ENCODE data around the gene OR13C4. TPM values are rescaled to one million over a fixed set of nuclear protein-coding genes. Genes with fewer than 3 reads are reported as not detected.

The OR13C4 gene
- total RNA-seq: not detected

GRCh38 chr9:104527109-104527508 is at the start of gene OR13C4:
Gene OR13C4, minus strand, starts transcription at chr9:104527209. Its CDS starts 0 bp downstream, at chr9:104527209.
- Histone ChIP-seq H3K27me3 (ENCODE audit: control insufficient read depth in 3 of 3, insufficient read depth in 3 of 3, low read length in 3 of 3) (no peaks in the 10 kb centered on the region), H3K36me3 (ENCODE audit: control insufficient read depth in 3 of 3, insufficient read depth in 3 of 3, low read length in 3 of 3) (no peaks in the 10 kb centered on the region), H3K4me1 (ENCODE audit: control insufficient read depth in 3 of 3, insufficient read depth in 3 of 3, low read length in 3 of 3) (no peaks in the 10 kb centered on the region), H3K9ac (ENCODE audit: low read depth in 1 of 3, low read length in 3 of 3) (no peak within 1 kb of the TSS), H3K9me3 (ENCODE audit: control insufficient read depth in 3 of 3, low read length in 3 of 3) (no peaks in the 10 kb centered on the region), H3K27ac (ENCODE audit: low read depth, low read length) (no peak within 1 kb of the TSS), H3K4me3 (ENCODE audit: low read length in 3 of 3) (no peak within 1 kb of the TSS)

GRCh38 chr9:104575456-104575855 is 48.4 kb upstream of the OR13C4 start:
- H3K9me3 ChIP-seq (ENCODE audit: control insufficient read depth in 3 of 3, low read length in 3 of 3): peaks cover 0 to 2% (median 0%) of the 10 kb centered on the region in 3 donors
- no peaks in the 10 kb centered on the region for H3K4me1 ChIP-seq (ENCODE audit: control insufficient read depth in 3 of 3, insufficient read depth in 3 of 3, low read length in 3 of 3)
- H3K36me3 ChIP-seq (ENCODE audit: control insufficient read depth in 3 of 3, insufficient read depth in 3 of 3, low read length in 3 of 3): no peaks in the 10 kb centered on the region
- no peak overlapping the region for H3K4me3 ChIP-seq (ENCODE audit: low read length in 3 of 3)
- no peak overlapping the region for H3K9ac ChIP-seq (ENCODE audit: low read depth in 1 of 3, low read length in 3 of 3)
- H3K27ac ChIP-seq (ENCODE audit: low read depth, low read length): no peak overlapping the region
- no peaks in the 10 kb centered on the region for H3K27me3 ChIP-seq (ENCODE audit: control insufficient read depth in 3 of 3, insufficient read depth in 3 of 3, low read length in 3 of 3)

- Histone ChIP-seq H3K27ac (ENCODE audit: low read depth, low read length) (no peak overlapping the region), H3K4me3 (ENCODE audit: low read length in 3 of 3) (no peak overlapping the region), H3K36me3 (ENCODE audit: control insufficient read depth in 3 of 3, insufficient read depth in 3 of 3, low read length in 3 of 3) (no peaks in the 10 kb centered on the region), H3K9ac (ENCODE audit: low read depth in 1 of 3, low read length in 3 of 3) (no peak overlapping the region), H3K27me3 (ENCODE audit: control insufficient read depth in 3 of 3, insufficient read depth in 3 of 3, low read length in 3 of 3) (no peaks in the 10 kb centered on the region), H3K4me1 (ENCODE audit: control insufficient read depth in 3 of 3, insufficient read depth in 3 of 3, low read length in 3 of 3) (no peaks in the 10 kb centered on the region), H3K9me3 (ENCODE audit: control insufficient read depth in 3 of 3, low read length in 3 of 3) (peaks cover 0 to 2% (median 0%) of the 10 kb centered on the region in 3 donors)
Observed at GRCh38 chr9:104572612-104573011, 45.6 kb upstream of the OR13C4 start.

- H3K27ac ChIP-seq (ENCODE audit: low read depth, low read length): no peak within 1 kb of the TSS
- H3K36me3 ChIP-seq (ENCODE audit: control insufficient read depth in 3 of 3, insufficient read depth in 3 of 3, low read length in 3 of 3): no peaks in the 10 kb centered on the region
- H3K4me1 ChIP-seq (ENCODE audit: control insufficient read depth in 3 of 3, insufficient read depth in 3 of 3, low read length in 3 of 3): no peaks in the 10 kb centered on the region
- no peak within 1 kb of the TSS for H3K4me3 ChIP-seq (ENCODE audit: low read length in 3 of 3)
- H3K9me3 ChIP-seq (ENCODE audit: control insufficient read depth in 3 of 3, low read length in 3 of 3): peaks cover 0 to 2% (median 0%) of the 10 kb centered on the region in 3 donors
- H3K27me3 ChIP-seq (ENCODE audit: control insufficient read depth in 3 of 3, insufficient read depth in 3 of 3, low read length in 3 of 3): no peaks in the 10 kb centered on the region
- H3K9ac ChIP-seq (ENCODE audit: low read depth in 1 of 3, low read length in 3 of 3): no peak within 1 kb of the TSS
Observed at GRCh38 chr9:104568868-104569267, 41.9 kb upstream of the OR13C4 start, which contains the start of gene OR13C8. Gene OR13C8, plus strand, starts transcription at chr9:104569168. Its CDS starts 0 bp downstream, at chr9:104569168.

- no peak overlapping the region for H3K9ac ChIP-seq (ENCODE audit: low read depth in 1 of 3, low read length in 3 of 3)
- no peaks in the 10 kb centered on the region for H3K27me3 ChIP-seq (ENCODE audit: control insufficient read depth in 3 of 3, insufficient read depth in 3 of 3, low read length in 3 of 3)
- no peak overlapping the region for H3K27ac ChIP-seq (ENCODE audit: low read depth, low read length)
- no peaks in the 10 kb centered on the region for H3K9me3 ChIP-seq (ENCODE audit: control insufficient read depth in 3 of 3, low read length in 3 of 3)
- no peaks in the 10 kb centered on the region for H3K36me3 ChIP-seq (ENCODE audit: control insufficient read depth in 3 of 3, insufficient read depth in 3 of 3, low read length in 3 of 3)
- H3K4me3 ChIP-seq (ENCODE audit: low read length in 3 of 3): no peak overlapping the region
- H3K4me1 ChIP-seq (ENCODE audit: control insufficient read depth in 3 of 3, insufficient read depth in 3 of 3, low read length in 3 of 3): no peaks in the 10 kb centered on the region
Observed at GRCh38 chr9:104564358-104564757, 37.3 kb upstream of the OR13C4 start.

- Histone ChIP-seq H3K36me3 (ENCODE audit: control insufficient read depth in 3 of 3, insufficient read depth in 3 of 3, low read length in 3 of 3) (no peaks in the 10 kb centered on the region), H3K9me3 (ENCODE audit: control insufficient read depth in 3 of 3, low read length in 3 of 3) (peaks cover 0 to 1% (median 0%) of the 10 kb centered on the region in 3 donors), H3K4me3 (ENCODE audit: low read length in 3 of 3) (no peak overlapping the region), H3K27me3 (ENCODE audit: control insufficient read depth in 3 of 3, insufficient read depth in 3 of 3, low read length in 3 of 3) (no peaks in the 10 kb centered on the region), H3K9ac (ENCODE audit: low read depth in 1 of 3, low read length in 3 of 3) (no peak overlapping the region), H3K27ac (ENCODE audit: low read depth, low read length) (no peak overlapping the region), H3K4me1 (ENCODE audit: control insufficient read depth in 3 of 3, insufficient read depth in 3 of 3, low read length in 3 of 3) (no peaks in the 10 kb centered on the region)
Observed at GRCh38 chr9:104556830-104557634, 30.0 kb upstream of the OR13C4 start.

- Histone ChIP-seq H3K36me3 (ENCODE audit: control insufficient read depth in 3 of 3, insufficient read depth in 3 of 3, low read length in 3 of 3) (no peaks in the 10 kb centered on the region), H3K9ac (ENCODE audit: low read depth in 1 of 3, low read length in 3 of 3) (no peak overlapping the region), H3K9me3 (ENCODE audit: control insufficient read depth in 3 of 3, low read length in 3 of 3) (peaks cover 0 to 1% (median 0%) of the 10 kb centered on the region in 3 donors), H3K4me1 (ENCODE audit: control insufficient read depth in 3 of 3, insufficient read depth in 3 of 3, low read length in 3 of 3) (no peaks in the 10 kb centered on the region), H3K4me3 (ENCODE audit: low read length in 3 of 3) (no peak overlapping the region), H3K27ac (ENCODE audit: low read depth, low read length) (no peak overlapping the region), H3K27me3 (ENCODE audit: control insufficient read depth in 3 of 3, insufficient read depth in 3 of 3, low read length in 3 of 3) (no peaks in the 10 kb centered on the region)
Observed at GRCh38 chr9:104555521-104555920, 28.5 kb upstream of the OR13C4 start.

- Histone ChIP-seq H3K4me3 (ENCODE audit: low read length in 3 of 3) (no peak overlapping the region), H3K9ac (ENCODE audit: low read depth in 1 of 3, low read length in 3 of 3) (no peak overlapping the region), H3K27ac (ENCODE audit: low read depth, low read length) (no peak overlapping the region), H3K4me1 (ENCODE audit: control insufficient read depth in 3 of 3, insufficient read depth in 3 of 3, low read length in 3 of 3) (no peaks in the 10 kb centered on the region), H3K27me3 (ENCODE audit: control insufficient read depth in 3 of 3, insufficient read depth in 3 of 3, low read length in 3 of 3) (no peaks in the 10 kb centered on the region), H3K36me3 (ENCODE audit: control insufficient read depth in 3 of 3, insufficient read depth in 3 of 3, low read length in 3 of 3) (no peaks in the 10 kb centered on the region), H3K9me3 (ENCODE audit: control insufficient read depth in 3 of 3, low read length in 3 of 3) (peaks cover 0 to 1% (median 0%) of the 10 kb centered on the region in 3 donors)
Observed at GRCh38 chr9:104553261-104553660, 26.3 kb upstream of the OR13C4 start.

GRCh38 chr9:104544644-104545043 is 17.6 kb upstream of the OR13C4 start:
- no peak overlapping the region for H3K9ac ChIP-seq (ENCODE audit: low read depth in 1 of 3, low read length in 3 of 3)
- H3K4me1 ChIP-seq (ENCODE audit: control insufficient read depth in 3 of 3, insufficient read depth in 3 of 3, low read length in 3 of 3): no peaks in the 10 kb centered on the region
- no peak overlapping the region for H3K27ac ChIP-seq (ENCODE audit: low read depth, low read length)
- no peaks in the 10 kb centered on the region for H3K9me3 ChIP-seq (ENCODE audit: control insufficient read depth in 3 of 3, low read length in 3 of 3)
- H3K4me3 ChIP-seq (ENCODE audit: low read length in 3 of 3): no peak overlapping the region
- no peaks in the 10 kb centered on the region for H3K27me3 ChIP-seq (ENCODE audit: control insufficient read depth in 3 of 3, insufficient read depth in 3 of 3, low read length in 3 of 3)
- H3K36me3 ChIP-seq (ENCODE audit: control insufficient read depth in 3 of 3, insufficient read depth in 3 of 3, low read length in 3 of 3): no peaks in the 10 kb centered on the region

GRCh38 chr9:104539275-104539674 is 12.3 kb upstream of the OR13C4 start:
- no peak overlapping the region for H3K9ac ChIP-seq (ENCODE audit: low read depth in 1 of 3, low read length in 3 of 3)
- no peak overlapping the region for H3K27ac ChIP-seq (ENCODE audit: low read depth, low read length)
- H3K4me1 ChIP-seq (ENCODE audit: control insufficient read depth in 3 of 3, insufficient read depth in 3 of 3, low read length in 3 of 3): no peaks in the 10 kb centered on the region
- H3K36me3 ChIP-seq (ENCODE audit: control insufficient read depth in 3 of 3, insufficient read depth in 3 of 3, low read length in 3 of 3): no peaks in the 10 kb centered on the region
- no peaks in the 10 kb centered on the region for H3K9me3 ChIP-seq (ENCODE audit: control insufficient read depth in 3 of 3, low read length in 3 of 3)
- H3K4me3 ChIP-seq (ENCODE audit: low read length in 3 of 3): no peak overlapping the region
- no peaks in the 10 kb centered on the region for H3K27me3 ChIP-seq (ENCODE audit: control insufficient read depth in 3 of 3, insufficient read depth in 3 of 3, low read length in 3 of 3)

Data from skeletal muscle tissue (tissue), 4 donors.